ENCODE measurements around the gene PDE11A.

PDE11A gene

GRCh38 chr2:177603181-177603580 lies 469.4 kb downstream of the PDE11A start:
- no peak overlapping the region for H3K4me3 ChIP-seq (ENCODE audit: low read depth, low read length)
- no peak for TF ChIP-seq CTCF (IDR thresholded peaks at IDR 0.05; ENCODE audit: low read depth, low read length)
- no peak for DNase-seq (ENCODE audit: low read depth, low spot score)
- in situ Hi-C loops (cut with HindIII; ENCODE audit: low sequenced_read_pairs): no loop called here

GRCh38 chr2:177602611-177603164 lies 469.9 kb downstream of the PDE11A start:
- DNase-seq (ENCODE audit: low read depth, low spot score): no peak
- no peak for TF ChIP-seq CTCF (IDR thresholded peaks at IDR 0.05; ENCODE audit: low read depth, low read length)
- H3K4me3 ChIP-seq (ENCODE audit: low read depth, low read length): no peak overlapping the region
- in situ Hi-C loops (cut with HindIII; ENCODE audit: low sequenced_read_pairs): no loop called here

- DNase-seq (ENCODE audit: low read depth, low spot score): no peak
- no peak for TF ChIP-seq CTCF (IDR thresholded peaks at IDR 0.05; ENCODE audit: low read depth, low read length)
- H3K4me3 ChIP-seq (ENCODE audit: low read depth, low read length): no peak overlapping the region
- in situ Hi-C loops (cut with HindIII; ENCODE audit: low sequenced_read_pairs): no loop called here
Observed at GRCh38 chr2:177600917-177601316, 471.7 kb downstream of the PDE11A start.

- DNase-seq (ENCODE audit: low read depth, low spot score): no peak
- no peak for TF ChIP-seq CTCF (IDR thresholded peaks at IDR 0.05; ENCODE audit: low read depth, low read length)
- in situ Hi-C loops (cut with HindIII; ENCODE audit: low sequenced_read_pairs): no loop called here
Observed at GRCh38 chr2:177599956-177600355, 472.6 kb downstream of the PDE11A start.

GRCh38 chr2:177599139-177599688 lies 473.4 kb downstream of the PDE11A start:
- in situ Hi-C loops (cut with HindIII; ENCODE audit: low sequenced_read_pairs): no loop called here
- TF ChIP-seq CTCF (IDR thresholded peaks at IDR 0.05; ENCODE audit: low read depth, low read length): no peak
- no peak overlapping the region for H3K4me3 ChIP-seq (ENCODE audit: low read depth, low read length)
- DNase-seq (ENCODE audit: low read depth, low spot score): no peak

More at GRCh38 chr2:177599956-177600355, 472.6 kb downstream of the PDE11A start:
- H3K4me3 ChIP-seq (ENCODE audit: low read depth, low read length): no peak overlapping the region

- no peak overlapping the region for H3K4me3 ChIP-seq (ENCODE audit: low read depth, low read length)
- peak; percentile 69 for DNase-seq (ENCODE audit: low read depth, low spot score)
- no peak for TF ChIP-seq CTCF (IDR thresholded peaks at IDR 0.05; ENCODE audit: low read depth, low read length)
- in situ Hi-C loops (cut with HindIII; ENCODE audit: low sequenced_read_pairs): no loop called here
Observed at GRCh38 chr2:177598326-177599138, 474.0 kb downstream of the PDE11A start.

All from astrocyte of the spinal cord (primary cell).